ENCODE measurements around the gene MRPL37. TPM values are rescaled to one million over a fixed set of nuclear protein-coding genes. Genes with fewer than 3 reads are reported as not detected.

Gene MRPL37
- total RNA-seq, 2 donors from 2014 or later, result 84.5 to 95.8 TPM

DNA sequence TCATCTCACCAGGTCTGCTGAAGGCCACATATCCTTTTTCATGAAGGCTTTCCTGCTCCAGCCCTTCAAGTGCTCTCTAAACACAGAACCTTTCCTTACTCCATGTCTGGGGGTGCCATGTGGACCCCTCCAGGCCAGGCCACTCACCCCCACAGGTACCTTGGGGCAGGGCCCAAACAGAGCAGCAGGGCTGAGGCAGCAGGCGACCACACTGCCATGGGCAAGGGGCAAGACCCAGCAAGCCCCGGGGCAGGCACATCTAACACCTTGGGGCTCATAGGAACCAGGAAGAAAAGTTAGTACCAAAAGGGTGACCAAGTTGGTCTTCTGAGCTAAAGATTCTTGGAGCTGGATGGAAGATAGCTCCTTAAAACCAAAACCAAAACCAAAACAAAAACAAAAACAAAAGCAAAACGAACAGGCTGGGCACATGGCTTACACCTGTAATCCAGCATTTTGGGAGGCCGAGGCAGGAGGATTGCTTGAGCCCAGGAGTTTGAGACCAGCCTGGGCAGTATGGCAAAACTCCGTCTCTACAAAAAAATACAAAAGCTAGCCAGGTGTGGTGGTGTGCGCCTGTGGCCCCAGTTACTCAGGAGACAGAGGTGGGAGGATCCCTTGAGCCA, 63.7 kb downstream of the MRPL37 start:
- Mint-ChIP-seq H3K27me3 (ENCODE audit: insufficient read depth) (no peaks in the 10 kb centered on the region), H3K36me3 (ENCODE audit: low read depth) (peaks cover 59% of the 10 kb centered on the region), H3K4me1 (peaks cover under 1% of the 10 kb centered on the region), H3K9me3 (no peaks in the 10 kb centered on the region), H3K4me3 (no peak overlapping the region), H3K27ac (peak overlapping the region; percentile 30)
- no peak overlapping the region for H3K9ac ChIP-seq (ENCODE audit: extremely low read depth, low read length, poor library complexity, severe bottlenecking)
- peaks cover 82% of the 10 kb centered on the region for H3K36me3 ChIP-seq (ENCODE audit: control insufficient read depth, insufficient read depth, low read length)
- WGBS, 2 experiments (ENCODE audit: insufficient coverage in 1 of 2, insufficient read length in 1 of 2), result 87 to 92% methylated on average over 3 to 6 of the region's 6 CpGs
- H3K4me1 ChIP-seq (ENCODE audit: control insufficient read depth, insufficient read depth, low read length), result no peaks in the 10 kb centered on the region
- H3K4me3 ChIP-seq (ENCODE audit: low read length), result no peak overlapping the region
- TF ChIP-seq, protein P1, sequence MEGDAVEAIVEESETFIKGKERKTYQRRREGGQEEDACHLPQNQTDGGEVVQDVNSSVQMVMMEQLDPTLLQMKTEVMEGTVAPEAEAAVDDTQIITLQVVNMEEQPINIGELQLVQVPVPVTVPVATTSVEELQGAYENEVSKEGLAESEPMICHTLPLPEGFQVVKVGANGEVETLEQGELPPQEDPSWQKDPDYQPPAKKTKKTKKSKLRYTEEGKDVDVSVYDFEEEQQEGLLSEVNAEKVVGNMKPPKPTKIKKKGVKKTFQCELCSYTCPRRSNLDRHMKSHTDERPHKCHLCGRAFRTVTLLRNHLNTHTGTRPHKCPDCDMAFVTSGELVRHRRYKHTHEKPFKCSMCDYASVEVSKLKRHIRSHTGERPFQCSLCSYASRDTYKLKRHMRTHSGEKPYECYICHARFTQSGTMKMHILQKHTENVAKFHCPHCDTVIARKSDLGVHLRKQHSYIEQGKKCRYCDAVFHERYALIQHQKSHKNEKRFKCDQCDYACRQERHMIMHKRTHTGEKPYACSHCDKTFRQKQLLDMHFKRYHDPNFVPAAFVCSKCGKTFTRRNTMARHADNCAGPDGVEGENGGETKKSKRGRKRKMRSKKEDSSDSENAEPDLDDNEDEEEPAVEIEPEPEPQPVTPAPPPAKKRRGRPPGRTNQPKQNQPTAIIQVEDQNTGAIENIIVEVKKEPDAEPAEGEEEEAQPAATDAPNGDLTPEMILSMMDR (conservative IDR thresholded peaks at IDR 0.05), result no peak
- H3K9me3 ChIP-seq (ENCODE audit: control insufficient read depth, low read length), result no peaks in the 10 kb centered on the region
- H3K27ac ChIP-seq (ENCODE audit: low read depth, low read length), result no peak overlapping the region
- H3K27me3 ChIP-seq (ENCODE audit: control insufficient read depth, insufficient read depth, low read length, poor library complexity, severe bottlenecking), result no peaks in the 10 kb centered on the region
- DNase-seq, result no peak

DNA sequence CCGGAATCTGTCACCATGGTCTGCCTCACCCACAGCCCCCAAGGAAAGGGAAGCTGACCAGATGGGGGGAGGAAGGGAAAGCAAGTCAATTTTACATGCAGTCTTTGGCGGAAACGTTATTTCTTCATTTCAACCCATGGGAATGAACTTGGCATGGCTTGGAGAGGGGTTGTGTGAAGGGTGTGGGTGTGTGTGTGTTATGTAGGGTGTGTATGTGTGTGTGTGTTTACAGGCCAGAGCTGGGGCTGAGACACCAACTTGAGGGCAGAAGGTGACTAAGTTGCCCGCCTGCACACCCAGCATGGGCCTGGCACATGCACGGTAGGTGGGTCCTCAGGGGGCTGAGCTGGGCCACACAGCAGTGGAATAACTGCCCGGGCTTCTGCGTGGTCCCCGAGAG, 65.2 kb downstream of the MRPL37 start:
- Histone ChIP-seq H3K9ac (ENCODE audit: extremely low read depth, low read length, poor library complexity, severe bottlenecking) (no peak overlapping the region), H3K27ac (ENCODE audit: low read depth, low read length) (no peak overlapping the region), H3K4me1 (ENCODE audit: control insufficient read depth, insufficient read depth, low read length) (no peaks in the 10 kb centered on the region), H3K4me3 (ENCODE audit: low read length) (no peak overlapping the region), H3K36me3 (ENCODE audit: control insufficient read depth, insufficient read depth, low read length) (peaks cover 81% of the 10 kb centered on the region), H3K9me3 (ENCODE audit: control insufficient read depth, low read length) (no peaks in the 10 kb centered on the region), H3K27me3 (ENCODE audit: control insufficient read depth, insufficient read depth, low read length, poor library complexity, severe bottlenecking) (no peaks in the 10 kb centered on the region)
- DNase-seq, result no peak
- TF ChIP-seq, protein P1 (conservative IDR thresholded peaks at IDR 0.05), result no peak
- Mint-ChIP-seq H3K4me3 (no peak overlapping the region), H3K36me3 (ENCODE audit: low read depth) (peaks cover 62% of the 10 kb centered on the region), H3K9me3 (no peaks in the 10 kb centered on the region), H3K4me1 (peaks cover 6% of the 10 kb centered on the region), H3K27me3 (ENCODE audit: insufficient read depth) (no peaks in the 10 kb centered on the region), H3K27ac (peak overlapping the region; percentile 19)
- 97 to 100% methylated on average over 5 to 8 of the region's 8 CpGs for WGBS, 2 experiments (ENCODE audit: insufficient coverage in 1 of 2, insufficient read length in 1 of 2)

DNA sequence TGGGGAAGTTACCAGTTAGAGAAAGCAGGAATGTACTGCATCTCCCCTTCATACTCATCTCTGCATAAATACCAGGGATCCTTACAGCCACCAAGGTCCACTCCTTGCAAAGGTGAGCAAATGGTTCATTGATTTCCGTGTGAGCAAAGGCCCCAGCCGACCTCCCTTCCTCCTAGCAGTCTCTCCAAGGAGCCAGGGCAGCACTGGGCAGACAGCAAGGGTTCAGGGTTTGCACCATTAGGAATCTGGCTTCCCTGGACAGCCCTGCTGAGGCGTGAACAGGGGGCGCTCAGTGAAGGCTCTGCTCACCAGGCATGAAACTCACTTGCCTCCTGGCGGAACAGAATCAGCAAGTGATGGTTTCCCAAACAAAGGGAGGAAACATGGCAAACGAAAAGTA, 65.7 kb downstream of the MRPL37 start:
- no peak overlapping the region for H3K9ac ChIP-seq (ENCODE audit: extremely low read depth, low read length, poor library complexity, severe bottlenecking)
- H3K4me1 Mint-ChIP-seq, result peaks cover 6% of the 10 kb centered on the region
- no peak overlapping the region for H3K4me3 Mint-ChIP-seq
- no peak overlapping the region for H3K4me3 ChIP-seq (ENCODE audit: low read length)
- no peaks in the 10 kb centered on the region for H3K4me1 ChIP-seq (ENCODE audit: control insufficient read depth, insufficient read depth, low read length)
- no peak for DNase-seq
- peak overlapping the region; percentile 10 for H3K27ac ChIP-seq (ENCODE audit: low read depth, low read length)
- no peaks in the 10 kb centered on the region for H3K9me3 ChIP-seq (ENCODE audit: control insufficient read depth, low read length)
- peaks cover 85% of the 10 kb centered on the region for H3K36me3 ChIP-seq (ENCODE audit: control insufficient read depth, insufficient read depth, low read length)
- no peaks in the 10 kb centered on the region for H3K27me3 Mint-ChIP-seq (ENCODE audit: insufficient read depth)
- H3K36me3 Mint-ChIP-seq (ENCODE audit: low read depth), result peaks cover 63% of the 10 kb centered on the region
- TF ChIP-seq, protein P1 (conservative IDR thresholded peaks at IDR 0.05), result no peak
- no peaks in the 10 kb centered on the region for H3K9me3 Mint-ChIP-seq
- 92% methylated on average over 4 to 6 of the region's 6 CpGs for WGBS, 2 experiments (ENCODE audit: insufficient coverage in 1 of 2, insufficient read length in 1 of 2)
- H3K27ac Mint-ChIP-seq, result peak overlapping the region; percentile 19
- H3K27me3 ChIP-seq (ENCODE audit: control insufficient read depth, insufficient read depth, low read length, poor library complexity, severe bottlenecking), result no peaks in the 10 kb centered on the region
